Measurements from ENCODE around the gene GRIN1. TPM values are rescaled to one million over a fixed set of nuclear protein-coding genes. Genes with fewer than 3 reads are reported as not detected.
"Not testable (repeated sequence)": the region's sequence is repeated elsewhere in the genome, so short reads cannot be mapped to it uniquely, and the experiment has no call there.

The GRIN1 gene
- total RNA-seq, 1 experiment from 2014 or later = not detected

DNA sequence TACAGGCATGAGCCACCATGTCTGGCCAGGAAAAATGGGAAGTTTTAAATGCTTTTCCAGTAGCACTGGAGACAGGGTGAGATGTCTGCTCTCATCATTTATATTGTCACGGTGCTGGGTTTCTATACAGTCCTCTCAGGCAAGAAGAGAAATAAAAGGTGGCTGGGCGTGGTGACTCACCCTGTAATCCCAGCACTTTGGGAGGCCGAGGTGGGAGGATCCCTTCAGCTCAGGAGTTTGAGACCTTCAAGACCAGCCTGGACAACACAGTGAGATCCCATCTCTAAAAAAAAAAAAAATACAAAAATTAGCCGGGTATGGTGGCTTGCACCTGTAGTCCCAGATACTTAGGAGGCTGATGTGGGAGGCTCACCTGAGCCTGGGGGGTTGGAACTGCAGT lies 4.8 kb upstream of the GRIN1 start:
- no peak overlapping the region for H3K4me3 ChIP-seq
- H3K9me3 ChIP-seq (ENCODE audit: insufficient read depth, low read depth) = no peaks in the 10 kb centered on the region
- H3K27ac ChIP-seq = no peak overlapping the region
- no peaks in the 10 kb centered on the region for H3K9me2 ChIP-seq (ENCODE audit: insufficient read depth)
- no peaks in the 10 kb centered on the region for H4K20me1 ChIP-seq (ENCODE audit: insufficient read depth)
- no peak for DNase-seq
- BruUV-seq (replicated peaks) = no TSS peak
- H3K36me3 ChIP-seq (ENCODE audit: low read depth) = no peaks in the 10 kb centered on the region
- intact Hi-C loops (cut with micrococcal nuclease; ENCODE audit: unreplicated experiment) = no loop called here
- H3K79me2 ChIP-seq (ENCODE audit: low read depth) = peaks cover 10% of the 10 kb centered on the region
- H3F3A ChIP-seq (ENCODE audit: insufficient read depth, low read depth) = peaks cover 20% of the 10 kb centered on the region; the same call in 1 of the 2 replicates
- ChIA-PET POLR2A (ENCODE audit: unreplicated experiment) (no interaction called here), CTCF (interaction anchor here (0.7 kb wide), 1 partner anchor 29 kb away, joined by 3 read pairs; no protein-coding TSS in a partner anchor)
- peaks cover 6% of the 10 kb centered on the region for H3K4me1 ChIP-seq (replicated peaks; ENCODE audit: insufficient read depth)
- no peak overlapping the region for H2AFZ ChIP-seq
- TF ChIP-seq EZH2 (IDR thresholded peaks at IDR 0.05; ENCODE audit: low read depth) = no peak
- no peak for TF ChIP-seq CTCF (conservative IDR thresholded peaks at IDR 0.05)
- H3K27me3 ChIP-seq (ENCODE audit: insufficient read depth, low read depth) = 0 out of 2 replicates have a peak, but pooled peaks cover 4% of the 10 kb centered on the region
- H3K4me2 ChIP-seq = no peak overlapping the region

DNA sequence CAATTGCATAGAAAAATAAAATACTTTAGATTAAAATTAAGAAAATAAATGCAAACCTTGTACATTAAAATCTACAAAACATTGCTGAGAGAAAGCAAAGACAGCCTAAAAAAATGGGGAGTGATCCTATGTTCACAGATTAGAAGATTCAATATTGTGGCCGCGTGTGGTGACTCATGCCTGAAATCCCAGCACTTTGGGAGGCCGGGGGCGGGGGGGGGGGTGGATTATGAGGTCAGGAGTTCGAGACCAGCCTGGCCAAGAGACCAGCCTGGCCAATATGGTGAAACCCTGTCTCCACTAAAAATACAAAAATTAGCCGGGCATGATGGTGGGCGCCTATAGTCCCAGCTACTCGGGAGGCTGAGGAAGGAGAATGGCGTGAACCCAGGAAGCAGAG lies 3.8 kb upstream of the GRIN1 start:
- DNase-seq; H3K27me3 ChIP-seq (ENCODE audit: insufficient read depth, low read depth); H3K79me2 ChIP-seq (ENCODE audit: low read depth); H3K9me3 ChIP-seq (ENCODE audit: insufficient read depth, low read depth); H4K20me1 ChIP-seq (ENCODE audit: insufficient read depth); intact Hi-C loops (cut with micrococcal nuclease; ENCODE audit: unreplicated experiment); H3K4me2 ChIP-seq; H3K4me1 ChIP-seq (replicated peaks; ENCODE audit: insufficient read depth); H3K4me3 ChIP-seq; H3K27ac ChIP-seq; H3K9me2 ChIP-seq (ENCODE audit: insufficient read depth); BruUV-seq (replicated peaks); H2AFZ ChIP-seq; H3K36me3 ChIP-seq (ENCODE audit: low read depth): not testable (repeated sequence)
- ChIA-PET CTCF (interaction anchor here (0.6 kb wide), 1 partner anchor 19 kb away, joined by 11 read pairs; no protein-coding TSS in a partner anchor), POLR2A (ENCODE audit: unreplicated experiment) (interaction anchor here (0.6 kb wide), 3 partner anchors 8 to 468 kb away, joined by 8 to 11 read pairs (median 9); no protein-coding TSS in a partner anchor)
- peaks cover 20% of the 10 kb centered on the region; the same call in 1 of the 2 replicates for H3F3A ChIP-seq (ENCODE audit: insufficient read depth, low read depth)

DNA sequence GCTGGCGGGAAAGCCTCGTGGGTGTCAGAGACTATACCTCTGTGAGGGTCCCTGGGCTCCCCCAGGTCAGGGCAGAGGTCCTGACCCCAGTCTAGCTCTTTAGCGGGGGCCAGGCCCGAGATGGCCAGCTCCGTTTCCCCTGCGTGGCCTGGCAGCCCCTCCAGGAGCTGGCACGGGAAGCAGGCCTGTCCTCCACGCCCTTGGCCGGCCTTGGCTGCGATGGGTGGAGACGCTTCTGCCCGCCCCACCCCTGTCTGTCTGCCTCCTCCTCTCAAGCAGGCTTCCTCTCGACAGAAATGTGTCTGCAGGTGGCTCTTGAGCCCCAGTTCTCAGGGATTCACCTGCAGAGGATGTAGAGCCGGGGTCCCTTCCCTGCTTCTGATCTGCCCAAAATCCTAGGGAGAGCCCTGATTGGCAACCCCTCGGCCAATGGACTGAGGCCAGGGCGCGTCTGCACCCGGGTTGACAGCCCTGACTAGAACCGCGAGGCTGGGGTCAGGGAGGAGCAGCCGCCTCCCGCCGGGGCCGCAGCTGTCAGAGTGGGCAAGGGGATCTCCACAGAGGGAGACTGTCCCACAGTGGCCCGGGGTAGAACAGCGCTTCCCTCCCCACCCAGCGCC lies 2.6 kb upstream of the GRIN1 start:
- H4K20me1 ChIP-seq (ENCODE audit: insufficient read depth) = no peaks in the 10 kb centered on the region
- no peaks in the 10 kb centered on the region for H3K4me1 ChIP-seq (replicated peaks; ENCODE audit: insufficient read depth)
- DNase-seq = no peak
- no peaks in the 10 kb centered on the region for H3K9me3 ChIP-seq (ENCODE audit: insufficient read depth, low read depth)
- no peaks in the 10 kb centered on the region for H3K36me3 ChIP-seq (ENCODE audit: low read depth)
- intact Hi-C loops (cut with micrococcal nuclease; ENCODE audit: unreplicated experiment) = no loop called here
- peaks cover 20% of the 10 kb centered on the region; the same call in 1 of the 2 replicates for H3F3A ChIP-seq (ENCODE audit: insufficient read depth, low read depth)
- BruUV-seq (replicated peaks) = no TSS peak
- peaks cover 14% of the 10 kb centered on the region; the same call in 1 of the 2 replicates for H3K27me3 ChIP-seq (ENCODE audit: insufficient read depth, low read depth)
- H3K4me3 ChIP-seq = no peak overlapping the region
- no peaks in the 10 kb centered on the region for H3K9me2 ChIP-seq (ENCODE audit: insufficient read depth)
- TF ChIP-seq EZH2 (IDR thresholded peaks at IDR 0.05; ENCODE audit: low read depth) = no peak
- H3K27ac ChIP-seq = no peak overlapping the region
- no peaks in the 10 kb centered on the region for H3K79me2 ChIP-seq (ENCODE audit: low read depth)
- H3K4me2 ChIP-seq = no peak overlapping the region
- POLR2A ChIA-PET (ENCODE audit: unreplicated experiment) = no interaction called here
- no peak overlapping the region for H2AFZ ChIP-seq
- CTCF ChIA-PET = no interaction called here

DNA sequence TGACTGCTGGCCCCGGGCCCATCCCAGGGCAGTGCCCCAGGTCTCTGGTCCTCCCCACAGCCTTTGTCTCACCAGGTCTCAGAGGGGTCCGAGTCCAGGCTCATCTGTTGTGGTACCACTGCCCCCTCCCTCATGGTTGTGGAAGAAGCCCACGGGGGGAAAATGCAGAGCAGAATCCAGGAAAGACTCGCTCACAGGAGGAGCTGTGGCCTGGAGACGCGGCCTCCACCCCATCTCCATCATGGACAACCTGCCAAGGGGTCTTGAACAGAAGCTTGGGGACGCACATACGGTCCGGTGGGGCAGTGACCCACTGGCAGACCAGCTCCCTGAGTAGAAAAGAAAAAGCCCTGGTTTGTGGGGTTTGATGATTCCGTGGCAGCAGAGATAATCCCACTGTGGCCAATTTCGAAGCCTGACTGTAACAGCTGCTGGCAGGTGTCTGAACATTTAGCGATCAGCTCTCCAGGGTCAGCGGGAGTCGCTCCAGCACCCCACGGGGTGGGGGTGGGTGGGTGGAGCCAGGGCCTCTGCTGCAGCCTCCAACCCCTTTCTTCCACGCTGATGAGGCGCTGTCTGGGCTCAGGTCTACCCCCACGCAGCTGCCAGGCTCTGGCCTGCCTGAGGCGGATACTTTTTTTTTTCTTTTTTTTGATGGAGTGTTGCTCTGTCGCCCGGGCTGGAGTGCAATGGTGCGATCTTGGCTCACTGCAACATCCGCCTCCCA lies 1.9 kb upstream of the GRIN1 start:
- Histone ChIP-seq H3K36me3 (ENCODE audit: low read depth) (no peaks in the 10 kb centered on the region), H2AFZ (no peak overlapping the region), H3F3A (ENCODE audit: insufficient read depth, low read depth) (peaks cover 20% of the 10 kb centered on the region; the same call in 1 of the 2 replicates), H3K79me2 (ENCODE audit: low read depth) (no peaks in the 10 kb centered on the region), H3K4me1 (replicated peaks; ENCODE audit: insufficient read depth) (no peaks in the 10 kb centered on the region), H3K27ac (no peak overlapping the region), H3K27me3 (ENCODE audit: insufficient read depth, low read depth) (peaks cover 19% of the 10 kb centered on the region; the same call in 1 of the 2 replicates), H3K4me3 (no peak overlapping the region), H3K9me3 (ENCODE audit: insufficient read depth, low read depth) (no peaks in the 10 kb centered on the region), H3K9me2 (ENCODE audit: insufficient read depth) (no peaks in the 10 kb centered on the region), H4K20me1 (ENCODE audit: insufficient read depth) (no peaks in the 10 kb centered on the region), H3K4me2 (no peak overlapping the region)
- ChIA-PET CTCF (no interaction called here), POLR2A (ENCODE audit: unreplicated experiment) (no interaction called here)
- no TSS peak for BruUV-seq (replicated peaks)
- no peak for TF ChIP-seq CTCF (conservative IDR thresholded peaks at IDR 0.05)
- no peak for TF ChIP-seq EZH2 (IDR thresholded peaks at IDR 0.05; ENCODE audit: low read depth)
- DNase-seq = no peak
- intact Hi-C loops (cut with micrococcal nuclease; ENCODE audit: unreplicated experiment) = no loop called here
